NCI-H774 (cell line): ENCODE data around the gene INPPL1.
"Not testable (repeated sequence)": the region's sequence is repeated elsewhere in the genome, so short reads cannot be mapped to it uniquely, and the experiment has no call there.

Source experiments
- DNase-seq: peaks from one replicate; lab custom pipeline; 2025; lab: John Stamatoyannopoulos, UW

Gene INPPL1

DNA sequence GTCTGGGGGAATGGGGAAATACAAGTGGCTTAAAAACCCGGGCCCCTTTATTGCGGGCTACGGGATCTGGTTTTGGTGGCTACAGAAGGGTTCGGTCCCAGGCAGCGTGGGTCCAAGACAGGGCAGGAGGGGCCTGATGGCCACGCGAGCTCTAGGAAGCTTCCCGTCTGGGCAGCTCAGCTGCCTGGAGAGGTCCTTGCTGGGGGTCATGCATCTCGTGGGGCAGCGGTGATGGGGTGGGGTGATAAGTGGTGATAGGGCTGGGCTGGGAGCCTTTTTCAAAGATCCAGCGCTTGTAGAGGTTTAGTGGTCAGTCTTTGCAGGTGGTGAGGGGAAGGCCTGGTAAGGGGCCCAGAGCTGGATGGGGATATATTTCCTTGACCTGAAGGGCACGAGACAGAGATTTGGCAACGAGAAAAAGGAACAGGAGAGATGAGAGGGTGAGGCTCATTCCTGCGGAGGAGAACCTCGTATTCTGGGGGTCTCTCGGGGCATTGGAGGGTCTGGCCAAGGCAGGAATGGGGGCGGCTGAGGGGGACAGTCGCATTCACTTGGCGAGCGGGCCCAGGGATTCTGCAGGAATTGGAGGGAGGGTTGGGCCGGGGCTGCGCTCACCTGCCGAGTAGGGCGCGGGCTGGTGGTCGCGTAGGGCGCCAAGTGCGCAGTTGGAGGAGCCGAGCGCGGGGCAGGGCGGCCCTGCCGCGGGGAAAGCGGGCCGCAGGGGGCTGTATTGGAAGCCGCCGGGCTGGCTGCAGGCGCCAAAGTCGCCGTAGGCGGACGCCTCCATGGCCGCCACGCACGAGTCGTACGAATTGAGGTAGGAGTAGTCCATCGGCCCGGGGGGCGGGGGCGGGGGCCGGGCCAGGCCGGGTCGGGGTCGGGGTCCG lies 18.8 kb downstream of the INPPL1 start:
- no peak for DNase-seq

DNA sequence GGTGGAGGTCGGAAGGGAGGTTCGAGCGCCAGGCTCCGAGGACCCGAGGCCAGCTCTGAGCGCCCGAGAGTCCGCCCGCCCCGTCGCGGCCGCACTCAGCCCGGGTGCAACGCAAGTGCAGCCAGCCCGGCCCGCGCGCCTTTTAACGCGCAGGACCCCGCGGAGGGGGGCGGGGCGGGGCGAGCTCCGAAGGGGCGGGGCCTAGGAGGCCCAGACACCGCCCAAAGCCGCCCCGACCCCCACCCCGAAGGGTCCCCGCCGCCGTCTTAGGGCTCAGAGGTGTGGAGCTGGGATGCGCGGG lies 19.4 kb downstream of the INPPL1 start, which contains the start of gene PHOX2A:
Gene PHOX2A (minus strand): TSS at position 117 of the 301 bp plus-strand sequence. CDS start 172 bp downstream, outside the sequence.
- DNase-seq, result no peak

GRCh38 chr11:72244361-72245262 lies 20.0 kb downstream of the INPPL1 start:
- DNase-seq, result no peak

DNA sequence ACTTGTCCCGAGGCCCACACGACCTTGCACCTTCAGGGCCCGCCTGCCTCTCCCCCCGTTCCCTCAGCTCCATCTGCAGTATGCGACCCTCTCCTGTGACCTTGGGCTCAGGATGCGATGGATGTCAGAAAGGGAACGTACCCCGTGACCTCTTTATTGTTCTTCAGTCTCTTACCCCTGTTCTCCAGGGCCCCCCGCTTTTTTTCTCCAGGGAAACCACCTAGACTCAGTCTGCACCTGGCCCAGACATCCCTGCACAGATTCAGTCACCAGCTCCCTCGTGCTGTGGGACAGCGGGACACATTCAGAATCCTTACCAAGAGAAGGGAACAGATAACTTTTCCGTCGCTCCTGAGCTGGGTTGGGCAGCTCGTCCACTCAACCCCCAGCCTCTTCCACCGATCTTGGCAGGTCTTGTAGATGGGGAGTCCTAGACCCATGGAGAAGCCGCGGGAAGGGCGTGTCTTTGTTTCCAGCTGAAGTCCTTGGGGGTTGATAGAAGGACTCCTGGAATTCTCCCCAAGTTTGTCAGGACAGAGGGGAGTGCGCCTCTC lies 20.8 kb downstream of the INPPL1 start:
- no peak for DNase-seq

DNA sequence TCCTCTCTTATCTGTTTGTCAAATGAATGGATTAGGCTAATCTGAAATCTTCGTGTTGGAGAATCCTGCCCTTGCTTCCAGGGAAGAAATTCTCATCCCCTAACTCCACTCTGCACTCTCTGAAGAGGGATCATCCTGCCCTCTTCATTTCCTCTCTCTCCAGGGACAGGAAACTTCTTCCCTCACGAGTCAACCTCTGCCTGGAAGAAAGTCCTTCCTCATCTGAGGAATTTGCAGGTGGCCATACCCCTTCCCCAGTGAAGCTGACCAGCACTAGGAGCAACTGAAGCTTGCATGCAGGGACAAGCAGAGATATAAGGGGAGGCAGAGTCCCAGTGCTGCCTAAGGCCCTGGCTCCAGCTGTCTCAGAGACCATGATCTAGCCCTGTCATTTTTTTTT lies 23.0 kb downstream of the INPPL1 start:
- DNase-seq, result no peak

DNA sequence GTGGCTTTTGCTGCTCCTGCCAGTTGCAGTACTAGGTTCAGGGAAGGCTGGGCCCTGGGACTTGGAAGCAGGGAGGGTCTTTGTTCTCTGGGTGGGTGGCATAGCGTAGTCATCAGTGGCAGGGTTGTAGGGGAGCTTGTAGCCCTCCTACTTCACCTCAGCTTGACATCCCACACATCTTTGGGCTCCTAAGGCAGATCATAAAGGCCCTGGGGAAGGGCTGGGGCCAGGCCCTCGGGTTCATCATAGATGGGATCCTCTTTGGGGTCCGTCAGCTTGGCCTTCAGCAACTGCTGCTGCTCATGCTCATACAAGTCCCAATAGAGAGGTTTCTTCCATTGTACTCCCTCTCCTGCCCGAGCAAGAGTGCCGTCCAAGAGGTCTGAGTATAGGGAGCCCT lies 25.4 kb downstream of the INPPL1 start:
- DNase-seq, result no peak

- DNase-seq, result no peak
These were observed 26.3 kb downstream of the INPPL1 start for GRCh38 chr11:72250661-72251464.

- no peak for DNase-seq
These were observed 27.0 kb downstream of the INPPL1 start for GRCh38 chr11:72251614-72252013.

- no peak for DNase-seq
These were observed 28.8 kb downstream of the INPPL1 start for GRCh38 chr11:72253392-72253791.

GRCh38 chr11:72254299-72254993 lies 29.9 kb downstream of the INPPL1 start:
- DNase-seq, result no peak

DNA sequence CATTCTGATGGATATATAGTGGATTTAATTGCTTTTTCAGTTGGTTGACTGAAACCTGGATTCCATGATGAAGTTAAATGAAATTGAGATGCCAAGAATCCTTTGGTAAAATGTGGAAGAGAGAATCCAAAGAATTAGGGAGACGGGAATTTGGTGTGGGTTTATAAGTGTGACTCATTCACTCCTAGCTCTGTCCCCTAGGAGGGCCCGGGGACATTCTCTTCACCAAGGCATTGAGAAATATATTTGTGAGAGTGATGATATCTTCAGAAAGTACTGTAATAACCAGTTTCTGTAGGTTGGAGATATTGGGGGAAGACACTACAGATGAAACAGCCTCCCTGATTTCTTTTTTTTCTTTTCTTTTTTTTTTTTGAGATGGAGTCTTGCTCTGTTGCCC lies 33.0 kb downstream of the INPPL1 start:
- no peak for DNase-seq

DNA sequence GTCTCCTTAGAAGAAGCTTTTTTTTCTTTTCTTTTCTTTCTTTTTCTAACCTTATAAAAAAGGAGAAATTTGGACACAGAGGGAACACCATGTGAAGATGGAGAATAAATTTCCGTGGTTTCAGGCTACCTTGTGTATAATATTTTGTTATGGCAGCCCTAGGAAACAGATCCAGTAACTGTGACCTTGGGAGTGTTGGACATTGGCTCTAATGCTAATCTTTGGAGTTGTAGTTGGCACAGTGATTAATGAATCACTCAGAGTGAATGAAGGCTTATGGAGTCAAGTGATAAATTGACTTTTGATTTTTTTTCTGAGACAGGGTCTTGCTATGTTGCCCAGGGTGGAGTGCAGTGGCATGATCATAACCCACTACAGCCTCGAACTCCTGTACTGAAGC lies 34.9 kb downstream of the INPPL1 start:
- no peak for DNase-seq

GRCh38 chr11:72260574-72260973 lies 36.0 kb downstream of the INPPL1 start:
- no peak for DNase-seq

DNA sequence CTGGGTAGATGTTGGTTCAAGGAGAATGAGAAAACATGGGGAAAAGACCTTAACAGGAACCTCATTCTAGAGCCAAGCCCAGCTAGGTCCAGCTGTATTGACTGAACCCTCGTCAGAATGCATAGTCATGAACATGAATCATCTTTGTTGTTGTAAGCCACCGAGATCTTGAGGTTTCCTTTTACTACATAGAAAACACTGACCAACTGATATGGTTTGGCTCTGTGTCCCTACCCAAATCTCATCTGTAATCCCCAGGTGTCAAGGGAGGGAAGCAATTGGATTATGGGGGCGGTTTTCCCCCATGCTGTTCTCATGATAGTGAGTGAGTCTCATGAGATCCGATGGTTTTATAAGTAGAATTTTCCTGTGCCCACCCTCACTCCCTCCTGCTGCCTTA lies 38.8 kb downstream of the INPPL1 start:
- no peak for DNase-seq

- DNase-seq, result no peak
These were observed 41.4 kb downstream of the INPPL1 start for GRCh38 chr11:72265951-72266350.

DNA sequence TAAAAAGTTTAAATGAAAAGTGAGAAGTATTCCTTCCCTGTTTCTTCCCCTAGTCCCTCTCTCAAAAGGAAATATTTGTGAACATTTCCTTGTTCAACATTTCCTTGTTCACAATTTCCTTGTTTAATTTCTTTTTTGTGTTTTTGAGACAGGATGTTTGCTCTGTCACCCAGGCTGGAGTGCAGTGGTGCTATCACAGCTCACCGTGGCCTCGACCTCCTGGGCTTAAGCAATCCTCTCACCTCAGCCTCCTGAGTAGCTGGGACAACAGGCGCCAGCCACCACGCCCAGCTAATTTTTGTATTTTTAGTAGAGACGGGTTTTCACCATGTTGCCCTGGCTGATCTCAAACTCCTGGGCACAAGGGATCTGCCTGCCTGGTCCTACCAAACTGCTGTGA lies 42.4 kb downstream of the INPPL1 start:
- not testable (repeated sequence) for DNase-seq

DNA sequence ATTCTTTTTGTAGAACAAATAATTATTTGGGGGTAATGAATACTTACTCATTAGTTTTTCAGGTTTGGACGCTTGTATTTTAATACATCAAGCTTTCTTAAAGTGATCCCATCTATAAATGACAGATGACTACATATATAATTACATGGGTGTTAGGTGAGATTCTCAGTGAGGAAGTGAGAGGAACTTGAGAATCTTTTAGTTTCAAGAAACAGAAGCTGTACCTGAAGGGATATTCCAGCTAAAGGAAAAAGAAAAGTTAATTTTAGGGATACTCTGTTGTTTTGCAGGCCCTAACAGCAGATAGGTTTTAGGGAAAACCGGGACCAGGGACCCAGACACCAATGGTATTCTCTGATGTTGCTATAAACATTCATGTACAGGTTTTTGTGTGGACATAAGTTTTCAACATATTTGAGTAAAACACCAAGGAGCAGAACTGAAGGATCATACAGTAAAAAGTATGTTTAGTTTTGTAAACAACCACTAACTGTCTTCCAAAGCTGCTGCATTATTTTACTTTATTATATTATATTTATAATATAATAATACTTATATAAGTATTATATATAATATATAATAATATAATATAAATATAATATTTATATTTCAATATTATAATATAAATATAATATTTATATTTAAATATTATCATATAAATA lies 43.5 kb downstream of the INPPL1 start:
- DNase-seq, result no peak

- DNase-seq, result no peak
These were observed 47.4 kb downstream of the INPPL1 start for GRCh38 chr11:72271980-72272379.

DNA sequence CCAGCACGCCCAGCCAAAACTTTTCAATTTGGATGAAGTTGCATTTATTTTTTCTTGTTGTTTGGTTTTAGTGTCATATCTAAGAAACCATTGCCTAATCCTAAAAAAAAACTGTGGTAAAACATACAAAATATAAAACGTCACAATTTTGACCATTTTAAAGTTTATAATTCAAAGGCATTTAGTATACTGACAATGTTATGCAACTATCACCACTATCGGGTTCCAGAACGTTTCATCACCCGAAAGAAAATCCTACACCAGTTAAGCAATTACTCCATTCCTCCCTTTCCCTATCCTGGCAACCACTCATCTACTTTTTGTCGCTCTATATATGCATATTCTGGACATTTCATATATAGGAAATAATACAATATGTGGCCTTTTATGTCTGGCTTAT lies 49.9 kb downstream of the INPPL1 start:
- DNase-seq, result no peak

DNA sequence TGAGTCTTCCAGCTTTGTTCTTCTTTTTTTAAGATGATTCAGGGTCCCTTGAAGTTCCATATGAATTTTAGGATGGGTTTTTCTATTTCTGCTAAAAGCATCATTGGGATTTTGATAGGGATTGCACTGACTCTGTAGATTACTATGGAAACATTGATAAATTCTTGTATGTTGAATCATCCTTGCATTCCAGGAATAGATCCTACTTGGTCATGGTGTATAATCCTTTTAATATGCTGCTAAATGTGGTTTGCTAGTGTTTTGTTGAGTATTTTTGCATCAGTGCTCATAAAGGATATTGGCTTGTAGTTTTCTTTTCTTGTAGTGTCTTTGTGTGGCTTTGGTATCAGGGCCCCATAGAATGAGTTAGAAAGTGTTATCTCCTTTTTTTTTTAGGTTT lies 54.3 kb downstream of the INPPL1 start:
- DNase-seq, result no peak

DNA sequence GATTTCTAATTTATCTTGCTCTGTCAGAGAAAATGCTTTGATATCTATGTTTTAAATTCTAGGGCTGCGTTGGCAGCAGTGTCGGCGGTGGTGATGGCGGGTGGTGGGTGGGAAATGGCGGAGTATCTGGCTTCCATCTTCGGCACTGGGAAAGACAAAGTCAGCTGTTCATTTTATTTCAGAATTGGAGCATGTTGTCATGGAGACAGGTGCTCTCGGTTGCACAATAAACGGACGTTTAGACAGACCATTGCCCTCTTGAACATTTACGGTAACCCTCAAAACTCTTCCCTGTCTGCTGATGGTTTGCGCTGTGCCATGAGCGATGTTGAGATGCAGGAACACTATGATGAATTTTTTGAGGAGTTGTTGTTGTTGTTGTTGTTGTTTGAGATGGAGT lies 55.5 kb downstream of the INPPL1 start:
- no peak for DNase-seq
